Lower lobe of right lung (tissue), 2 donors: ENCODE results near the gene BEST4. TPM values are rescaled to one million over a fixed set of nuclear protein-coding genes. Genes with fewer than 3 reads are reported as not detected.

Source experiments
- ATAC-seq, 2 donors: fragments of 200-7000 bp; cut with Tn5 transposase; one replicate each; pipeline ENCODE4 v1.9.1; 2020 to 2022; ENCODE audit warnings: mild to moderate bottlenecking in 2 of 2, moderate library complexity in 2 of 2
- DNase-seq: peaks from one replicate; pipeline ENCODE4 v3.0.0-alpha.2; 2020
- H3K27ac ChIP-seq: fragments of 200-600 bp; one replicate; pipeline ENCODE4 v1.8.0; 2022
- H3K27me3 ChIP-seq: fragments of 200-600 bp; one replicate; pipeline ENCODE4 v1.8.0; 2022; ENCODE audit warnings: low read depth
- H3K36me3 ChIP-seq: fragments of 200-600 bp; one replicate; pipeline ENCODE4 v1.8.0; 2022; ENCODE audit warnings: mild to moderate bottlenecking
- H3K4me1 ChIP-seq: fragments of 200-600 bp; one replicate; pipeline ENCODE4 v1.8.0; 2022
- H3K4me3 ChIP-seq: fragments of 200-600 bp; one replicate; pipeline ENCODE4 v1.8.0; 2022; ENCODE audit warnings: mild to moderate bottlenecking
- H3K9me3 ChIP-seq: fragments of 200-600 bp; one replicate; pipeline ENCODE4 v1.8.0; 2022
- CTCF ChIP-seq: fragments of 200-600 bp; IDR thresholded peaks from one replicate; pipeline ENCODE4 v1.8.0; 2022; ENCODE audit warnings: antibody characterized with exemption, mild to moderate bottlenecking
- intact Hi-C: fragments of 100-400 bp; cut with DNase I; formaldehyde crosslinking; loops from one replicate; pipeline ENCODE4 v1.11.0; 2022
- total RNA-seq: library from RNA; stranded (reverse); fragmentation: NEBNext Ultra II Directional; extraction: Animal tissue kit (Norgen Biotek cat#: 25700); gene quantifications from one replicate; pipeline ENCODE4 v1.2.1, GENCODE V29; 2021
- donor health status: DM: no; HTN: yes; CAD: no; lungs with severe emphysema.

Gene BEST4
- total RNA-seq, 1 donor from 2014 or later: 1.7 TPM

DNA sequence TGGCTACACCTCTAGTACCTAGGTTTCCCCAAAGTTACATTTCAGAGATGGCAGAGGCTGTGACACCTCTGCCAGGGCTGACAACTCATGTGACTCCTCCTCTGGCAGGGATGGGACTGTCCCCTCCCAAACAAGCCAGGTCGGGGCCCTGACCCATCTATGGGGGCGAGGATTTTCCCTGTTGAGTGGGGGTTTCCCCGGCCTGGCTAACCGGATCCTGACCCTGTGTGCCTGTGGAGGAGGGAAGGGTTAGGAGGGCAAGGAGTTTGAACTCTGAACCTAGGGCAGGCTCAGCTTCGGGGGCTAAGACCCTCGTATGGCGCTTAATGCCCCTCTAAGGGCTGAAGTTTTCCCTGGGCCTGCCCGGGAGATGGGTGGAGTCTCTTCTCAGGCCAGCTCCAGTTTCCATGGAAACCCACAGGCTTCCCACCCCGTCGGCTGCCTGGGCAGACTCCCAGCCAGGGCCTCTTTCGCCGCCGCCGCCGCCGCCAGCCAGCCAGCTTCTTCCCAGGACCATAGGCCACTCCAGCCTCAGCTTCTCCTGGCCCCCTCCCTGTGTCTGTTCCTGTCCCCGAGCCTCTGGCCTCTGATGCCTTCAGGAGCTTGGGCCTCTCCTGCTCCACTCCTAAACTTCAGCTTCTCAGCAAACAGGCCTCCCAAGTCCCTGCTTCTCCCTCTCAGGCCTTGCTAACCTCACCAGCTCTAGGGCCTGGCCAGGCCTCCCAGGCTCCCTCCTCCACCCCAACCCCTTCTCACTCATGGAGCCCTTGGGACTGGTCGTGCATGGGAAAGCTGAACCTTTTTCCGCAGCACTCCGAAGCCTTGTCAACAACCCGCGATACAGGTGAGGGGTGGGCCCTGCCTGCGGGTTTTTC, 20.3 kb upstream of the BEST4 start, which contains the start of gene BTBD19:
TSS of gene BTBD19 (plus strand) at position 461 of the 875 bp plus-strand sequence. CDS start at position 759, 298 bp downstream.
- peak; percentile 77 for DNase-seq
- H3K9me3 ChIP-seq: no peaks in the 10 kb centered on the region

DNA sequence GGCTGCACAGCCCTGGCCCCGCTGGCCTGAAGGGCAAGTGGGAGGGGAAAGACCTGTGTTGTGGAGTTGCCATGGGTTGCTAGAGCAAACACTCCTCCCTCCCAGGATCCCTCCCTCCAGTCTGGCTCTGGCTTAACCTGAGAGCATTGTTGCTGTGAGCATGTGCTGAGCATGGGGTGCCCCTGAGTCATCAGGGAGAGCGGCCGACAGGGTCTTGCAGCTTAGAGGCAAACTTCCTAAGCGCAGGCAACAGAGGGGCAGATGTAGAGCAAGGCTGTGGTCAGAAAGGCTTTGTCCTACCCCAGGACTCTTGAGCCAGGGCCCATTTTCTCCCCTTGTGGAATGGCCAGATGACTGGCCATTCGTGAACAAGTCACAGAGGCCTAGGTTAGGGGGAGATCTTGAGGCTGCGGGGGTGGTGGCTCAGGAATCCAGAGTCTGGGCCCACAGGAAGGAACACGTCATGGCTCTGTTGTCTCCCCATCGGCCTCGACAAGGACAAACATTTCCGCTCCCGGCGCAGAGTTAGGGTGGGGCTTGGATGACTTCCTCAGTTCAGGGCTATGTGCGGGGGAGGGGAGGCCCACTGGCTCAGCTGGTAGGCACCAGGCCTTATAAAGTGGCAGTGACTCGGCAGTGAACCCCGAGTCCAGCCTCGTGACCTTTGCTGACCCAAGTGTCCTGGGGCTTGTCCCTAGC, 19.5 kb upstream of the BEST4 start:
- peak overlapping the region; percentile 47 for H3K4me3 ChIP-seq
- no peaks in the 10 kb centered on the region for H3K9me3 ChIP-seq
- peaks cover 97% of the 10 kb centered on the region for H3K4me1 ChIP-seq
- intact Hi-C loops: no loop called here
- H3K27me3 ChIP-seq: no peaks in the 10 kb centered on the region
- peak; percentile 88 for ATAC-seq
- H3K27ac ChIP-seq: peak overlapping the region; percentile 100
- peak; percentile 99 for DNase-seq
- no peak for TF ChIP-seq CTCF
- H3K36me3 ChIP-seq: peaks cover 45% of the 10 kb centered on the region

More for the DNA sequence above, 20.3 kb upstream of the BEST4 start, which contains the start of gene BTBD19:
- Histone ChIP-seq H3K4me1 (peaks cover 94% of the 10 kb centered on the region), H3K36me3 (peaks cover 37% of the 10 kb centered on the region), H3K4me3 (peak within 1 kb of the TSS; percentile 47), H3K27ac (peak within 1 kb of the TSS; percentile 100), H3K27me3 (no peaks in the 10 kb centered on the region)
- peak; percentile 23 to 28 for ATAC-seq
- intact Hi-C loops: no loop called here
- TF ChIP-seq CTCF: no peak

- H3K4me3 ChIP-seq: peak within 1 kb of the TSS; percentile 47
- ATAC-seq: no peak
- peaks cover 97% of the 10 kb centered on the region for H3K4me1 ChIP-seq
These were observed 18.9 kb upstream of the BEST4 start, which contains the start of gene DYNLT4 for GRCh38 chr1:44806704-44807363. DYNLT4 (minus strand) TSS chr1:44807351; CDS start chr1:44806668, 683 bp downstream.

DNA sequence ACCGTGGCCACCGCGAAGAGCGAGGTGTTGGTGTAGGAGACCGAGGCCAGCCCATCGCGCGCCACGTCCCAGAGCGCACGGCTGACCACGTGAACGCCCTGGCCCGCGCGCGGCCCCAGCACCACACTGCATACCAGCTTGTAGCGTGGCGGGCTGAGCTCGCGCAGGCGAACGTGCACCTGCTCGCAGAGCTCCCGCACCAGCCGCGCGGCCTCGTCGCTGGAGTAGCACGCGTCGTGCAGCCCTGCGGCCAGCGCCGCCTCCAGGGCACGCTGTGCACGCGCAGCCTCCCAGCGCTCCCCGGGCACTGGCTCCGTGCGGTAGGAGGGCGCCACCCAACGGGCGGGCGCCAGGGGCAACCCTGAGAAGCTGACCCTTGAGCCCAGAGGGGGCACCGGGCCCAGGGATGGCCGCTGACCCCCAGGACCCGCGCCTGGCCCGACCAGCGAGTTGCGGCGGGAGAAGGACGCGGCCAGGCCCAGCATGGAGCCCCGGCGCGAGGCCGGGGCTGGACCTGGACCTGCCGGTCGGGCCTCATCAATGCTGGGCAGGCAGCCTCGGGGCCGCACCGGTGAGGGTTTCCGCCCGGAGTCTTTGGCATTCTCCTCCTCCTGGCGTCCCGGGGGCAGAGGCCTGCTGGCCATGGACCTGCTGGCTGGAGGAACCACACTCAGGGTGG, 18.2 kb upstream of the BEST4 start:
- intact Hi-C loops: no loop called here
- Histone ChIP-seq H3K36me3 (peaks cover 45% of the 10 kb centered on the region), H3K27me3 (no peaks in the 10 kb centered on the region), H3K4me1 (peaks cover 97% of the 10 kb centered on the region), H3K27ac (peak overlapping the region; percentile 100), H3K4me3 (no peak overlapping the region), H3K9me3 (no peaks in the 10 kb centered on the region)
- ATAC-seq: no peak
- DNase-seq: no peak
- no peak for TF ChIP-seq CTCF

More at GRCh38 chr1:44806704-44807363, 18.9 kb upstream of the BEST4 start, which contains the start of gene DYNLT4:
- Histone ChIP-seq H3K27me3 (no peaks in the 10 kb centered on the region), H3K27ac (peak within 1 kb of the TSS; percentile 100), H3K36me3 (peaks cover 45% of the 10 kb centered on the region), H3K9me3 (no peaks in the 10 kb centered on the region)
- no peak for TF ChIP-seq CTCF
- intact Hi-C loops: no loop called here
- peak; percentile 44 for DNase-seq
